Activated T-cell treated with anti-CD3 and anti-CD28 coated beads, Interleukin-2, amount 50 U/mL, for 48 hours (primary cell): Measurements from ENCODE around the gene STXBP5L.
"Not testable (repeated sequence)": the region's sequence is repeated elsewhere in the genome, so short reads cannot be mapped to it uniquely, and the experiment has no call there.

Experiments used
- DNase-seq, 2 experiments: peaks; one replicate each; pipeline ENCODE4 v3.0.0-alpha.2; 2020

The STXBP5L gene

DNA sequence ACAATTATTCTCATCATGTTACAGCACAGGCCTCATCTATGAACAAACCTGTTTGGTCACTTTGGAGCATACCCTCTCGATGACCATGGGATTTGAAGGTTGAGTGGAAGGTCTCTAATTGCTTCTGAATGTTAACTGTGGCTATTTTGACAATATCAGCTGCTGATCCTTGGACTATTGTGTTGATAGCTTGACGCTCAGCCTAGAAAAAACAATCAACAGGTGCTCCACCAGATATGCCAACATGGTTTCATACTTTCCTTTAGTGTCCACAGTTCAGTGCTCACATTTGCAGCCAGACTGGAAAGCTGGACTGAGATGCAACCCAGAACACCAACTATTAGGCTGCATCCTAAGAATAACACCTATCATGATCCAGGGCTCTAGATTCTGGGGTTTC is 528.1 kb downstream of the STXBP5L start:
- DNase-seq = no peak

DNA sequence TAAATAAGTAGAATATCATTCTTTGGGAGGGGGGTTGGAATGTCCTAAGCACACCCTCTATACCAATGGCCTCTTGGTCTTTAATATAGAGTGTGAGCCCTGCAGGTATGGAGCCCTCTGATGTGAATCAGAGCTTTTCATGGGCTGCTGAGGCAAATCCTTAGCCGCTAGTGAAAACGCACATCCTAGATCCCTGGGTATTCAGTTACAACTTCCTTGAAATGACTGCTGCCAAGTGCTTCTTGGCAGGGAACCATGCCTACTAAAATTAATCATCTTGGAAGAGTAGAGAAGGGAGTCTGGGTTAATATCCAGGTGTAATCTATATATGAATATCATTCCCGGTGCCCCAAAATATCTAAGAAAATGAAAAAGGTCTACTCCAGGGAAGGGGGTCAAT is 528.6 kb downstream of the STXBP5L start:
- no peak for DNase-seq

DNA sequence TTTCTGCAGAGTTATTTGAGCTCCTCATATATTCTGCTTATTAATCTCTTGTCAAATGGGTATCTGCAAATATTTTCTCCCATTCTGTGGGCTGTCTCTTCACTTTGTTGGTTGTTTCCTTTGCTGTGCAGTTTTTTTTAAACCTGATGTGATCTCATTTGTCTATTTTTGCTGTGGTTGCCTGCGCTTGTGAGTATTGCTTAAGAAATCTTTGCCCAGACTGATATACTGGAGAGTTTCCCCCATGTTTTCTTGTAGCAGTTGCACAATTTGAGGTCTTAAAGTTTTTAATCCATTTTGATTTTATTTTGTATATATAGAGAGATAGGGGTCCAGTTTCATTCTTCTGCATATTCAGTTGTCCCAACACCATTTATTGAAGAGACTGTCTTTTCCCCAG is 535.5 kb downstream of the STXBP5L start:
- DNase-seq = no peak

DNA sequence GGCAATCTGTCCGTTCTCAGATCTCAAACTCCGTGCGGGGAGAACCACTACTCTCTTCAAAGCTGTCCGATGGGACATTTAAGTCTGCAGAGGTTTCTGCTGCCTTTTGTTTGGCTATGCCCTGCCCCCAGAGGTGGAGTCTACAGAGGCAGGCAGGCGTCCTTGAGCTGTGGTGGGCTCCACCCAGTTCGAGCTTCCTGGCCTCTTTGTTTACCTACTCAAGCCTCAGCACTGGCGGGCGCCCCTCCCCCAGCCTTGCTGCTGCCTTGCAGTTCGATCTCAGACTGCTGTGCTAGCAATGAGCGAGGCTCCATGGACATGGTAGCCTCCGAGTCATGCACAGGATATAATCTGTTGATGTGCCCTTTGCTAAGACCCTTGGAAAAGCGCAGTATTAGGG is 543.7 kb downstream of the STXBP5L start:
- not testable (repeated sequence) for DNase-seq

DNA sequence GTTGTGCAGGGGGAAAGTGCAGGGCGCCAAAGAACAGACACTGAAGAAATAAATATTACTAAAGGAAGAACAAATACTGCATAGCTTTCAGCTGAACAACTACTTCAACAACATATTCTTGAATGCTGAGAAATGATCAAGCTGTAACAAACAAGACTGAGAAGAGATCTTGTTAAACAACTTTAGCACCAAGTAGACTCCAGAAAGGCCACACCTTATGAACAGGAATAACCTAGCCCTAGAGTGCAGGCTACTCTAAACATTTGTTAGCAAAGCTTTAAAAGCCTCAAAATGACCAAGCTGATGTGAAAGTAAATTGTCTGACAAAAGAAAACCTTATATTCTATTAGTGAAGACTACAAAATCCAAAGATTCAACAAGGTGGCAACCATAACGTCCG is 554.6 kb downstream of the STXBP5L start:
- DNase-seq = no peak

DNA sequence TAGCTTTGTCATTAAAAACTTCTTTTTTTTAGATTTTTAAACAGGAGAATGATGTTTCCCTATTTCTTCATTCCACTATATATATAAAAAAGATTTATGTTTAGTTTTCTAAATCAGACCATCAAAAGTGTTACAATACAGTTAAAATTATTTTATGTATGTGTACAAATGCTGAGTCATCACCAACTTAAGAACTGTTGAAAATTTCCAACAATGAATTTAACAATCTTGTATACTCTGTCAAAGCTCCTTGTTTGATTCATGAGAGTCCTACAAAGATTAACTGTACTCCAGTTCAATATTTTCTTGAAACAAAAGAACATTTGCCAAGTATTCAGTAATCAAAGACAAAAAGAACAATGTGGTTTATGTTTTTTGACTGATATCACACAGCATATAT is 555.7 kb downstream of the STXBP5L start:
- DNase-seq = no peak

DNA sequence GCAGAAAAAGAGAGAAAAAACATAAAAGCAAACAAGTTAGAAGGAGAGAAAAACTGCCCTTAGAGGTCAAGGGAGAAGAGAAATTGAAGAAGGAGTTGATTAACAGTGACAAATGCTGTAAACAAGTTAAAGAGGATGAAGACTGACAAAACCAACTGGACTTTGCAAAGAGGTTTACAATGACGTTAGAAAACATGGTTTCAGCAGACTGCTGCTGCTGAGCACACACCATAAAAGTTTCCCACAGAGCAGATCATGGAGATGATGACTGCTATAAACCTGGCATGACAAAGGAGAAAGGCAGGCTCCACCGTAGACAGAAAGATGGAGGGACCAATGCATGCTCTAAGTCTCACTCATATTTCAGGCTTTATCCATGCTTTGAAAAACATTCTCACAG is 559.1 kb downstream of the STXBP5L start:
- DNase-seq = no peak

DNA sequence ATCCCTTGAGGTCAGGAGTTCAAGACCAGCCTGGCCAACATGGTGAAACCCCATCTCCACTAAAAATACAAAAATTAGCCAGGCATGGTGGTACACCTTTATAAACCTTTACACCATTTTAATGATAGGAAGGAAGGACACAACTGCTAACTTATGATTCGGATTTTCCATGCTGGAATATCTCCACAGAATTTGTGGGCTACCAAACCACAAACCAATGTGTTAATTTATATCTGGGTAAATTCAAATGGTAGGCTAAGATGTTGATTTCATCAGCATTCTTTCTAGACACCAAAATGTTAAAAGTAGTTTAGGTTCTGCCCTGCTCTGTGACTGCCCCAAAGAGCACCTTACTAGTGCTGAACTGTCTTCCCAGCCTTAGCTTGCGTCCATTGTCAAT is 565.0 kb downstream of the STXBP5L start:
- DNase-seq = no peak
